Measurements from ENCODE around the gene TMEM150B. TPM values are rescaled to one million over a fixed set of nuclear protein-coding genes. Genes with fewer than 3 reads are reported as not detected.

TMEM150B gene
- polyA plus RNA-seq, 3 donors from 2014 or later: not detected

DNA sequence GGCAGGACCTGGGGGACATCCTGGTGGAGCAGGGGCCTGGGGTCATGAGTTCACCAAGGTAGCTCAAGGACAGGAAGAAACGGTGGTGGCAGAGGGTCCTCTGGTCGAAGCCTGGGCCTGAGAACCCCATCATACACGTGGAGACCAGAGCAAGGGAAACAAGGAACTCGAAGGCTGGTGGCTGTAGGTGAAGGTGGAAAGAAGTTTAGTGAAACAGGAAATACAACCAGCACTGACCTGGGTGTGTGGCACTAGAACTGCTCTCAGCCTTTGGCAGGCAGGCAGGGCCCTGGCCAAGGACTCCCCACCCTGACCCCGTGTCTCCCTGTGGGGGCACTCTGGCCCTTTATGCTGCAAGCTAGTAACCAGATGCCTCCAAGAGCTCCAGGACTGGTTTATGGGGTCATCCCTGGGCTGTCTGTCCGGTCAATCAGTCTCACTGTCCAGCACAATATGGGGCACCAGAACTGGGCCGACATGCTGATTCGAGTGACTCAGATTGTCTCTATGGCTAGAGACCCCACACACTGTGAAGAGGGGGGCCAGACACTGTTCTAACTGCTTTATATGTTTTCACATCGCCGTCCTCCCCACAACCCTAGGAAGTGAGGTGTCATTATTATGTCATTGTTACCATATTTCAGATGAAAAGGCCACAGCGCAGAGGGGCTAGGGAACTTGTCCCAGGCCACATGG is 25.6 kb upstream of the TMEM150B start:
- Mint-ChIP-seq H3K4me1 (peaks cover 17% of the 10 kb centered on the region in 2 donors), H3K36me3 (no peaks in the 10 kb centered on the region), H3K9me3 (no peaks in the 10 kb centered on the region), H3K27ac (peak overlapping the region in 1 of 6 donors; percentile 64), H3K27me3 (ENCODE audit: low read depth in 3 of 3) (peaks cover 4 to 13% (median 11%) of the 10 kb centered on the region in 3 donors), H3K4me3 (no peak overlapping the region)
- DNase-seq: no peak

DNA sequence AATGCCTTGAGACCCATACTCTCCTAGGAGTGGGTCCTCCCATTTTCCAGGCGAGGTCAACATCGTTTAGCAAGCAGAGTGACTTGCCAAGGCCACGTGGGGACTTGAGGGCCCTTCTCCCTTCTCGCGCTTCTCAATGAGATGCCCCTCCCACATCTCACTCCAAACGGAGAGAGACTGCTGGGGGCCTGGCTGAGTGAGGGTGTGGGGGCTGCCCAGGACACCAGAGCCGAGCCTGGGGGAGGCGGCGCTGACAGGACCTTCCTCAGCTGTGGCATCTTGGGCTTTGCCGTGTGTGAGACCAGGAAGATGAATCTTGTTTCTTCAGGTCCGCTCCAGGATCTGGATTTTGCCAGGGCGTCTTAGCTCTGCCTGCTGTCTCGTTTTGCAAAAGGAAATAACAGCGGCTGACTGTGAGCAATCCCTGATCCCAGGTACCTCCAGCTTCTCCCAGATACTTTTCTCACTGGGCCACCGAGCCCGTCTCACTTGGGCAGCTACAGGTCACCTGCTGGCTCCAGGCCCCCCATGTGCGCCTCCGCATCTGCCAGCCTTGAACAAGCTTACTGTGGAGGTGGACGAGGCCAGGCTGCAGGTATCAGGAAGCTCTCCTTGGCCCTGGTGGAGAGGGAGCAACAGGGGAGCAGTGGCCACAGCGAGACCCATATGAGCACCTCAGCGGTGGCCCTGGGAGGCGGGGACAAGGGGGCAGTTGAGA is 23.3 kb upstream of the TMEM150B start:
- Mint-ChIP-seq H3K36me3 (no peaks in the 10 kb centered on the region), H3K27me3 (ENCODE audit: low read depth in 3 of 3) (peaks cover 4 to 16% (median 11%) of the 10 kb centered on the region in 3 donors), H3K9me3 (no peaks in the 10 kb centered on the region), H3K4me3 (no peak overlapping the region), H3K4me1 (peaks cover 11 to 12% of the 10 kb centered on the region in 2 donors), H3K27ac (no peak overlapping the region)
- no peak for DNase-seq

DNA sequence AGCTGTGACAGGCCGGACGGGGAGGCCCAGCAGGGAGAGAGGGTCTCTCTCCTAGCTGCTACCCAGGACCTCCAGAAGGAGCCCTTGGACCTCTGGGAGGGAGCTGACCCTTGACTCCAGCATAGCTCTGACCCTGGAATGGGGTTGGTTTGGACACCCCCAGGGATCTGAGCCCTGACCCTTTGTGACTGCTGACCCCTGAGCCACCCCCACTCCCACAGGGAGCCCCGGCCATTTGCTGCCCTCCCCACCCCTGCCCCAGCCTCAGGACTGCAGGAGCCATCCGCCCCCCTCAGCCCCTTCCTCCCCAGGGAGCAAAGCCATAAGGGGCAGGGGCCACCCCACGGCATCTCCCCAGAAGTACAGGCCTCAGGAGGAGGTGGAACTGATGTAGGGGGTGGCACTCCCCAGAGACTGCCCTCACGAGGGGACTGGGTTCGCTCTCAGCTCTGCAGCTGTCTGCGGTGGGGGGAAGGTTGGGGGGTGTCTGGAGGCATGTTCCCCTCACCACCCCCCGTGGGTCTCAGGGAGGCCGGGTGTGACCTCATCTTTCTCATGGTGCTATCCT is 22.4 kb upstream of the TMEM150B start:
- no peak overlapping the region for H3K4me3 Mint-ChIP-seq
- no peaks in the 10 kb centered on the region for H3K9me3 Mint-ChIP-seq
- H3K36me3 Mint-ChIP-seq: no peaks in the 10 kb centered on the region
- no peak overlapping the region for H3K27ac Mint-ChIP-seq
- H3K4me1 Mint-ChIP-seq: peaks cover 2 to 3% of the 10 kb centered on the region in 2 donors
- H3K27me3 Mint-ChIP-seq (ENCODE audit: low read depth in 3 of 3): peaks cover 2 to 12% (median 4%) of the 10 kb centered on the region in 3 donors
- no peak for DNase-seq

DNA sequence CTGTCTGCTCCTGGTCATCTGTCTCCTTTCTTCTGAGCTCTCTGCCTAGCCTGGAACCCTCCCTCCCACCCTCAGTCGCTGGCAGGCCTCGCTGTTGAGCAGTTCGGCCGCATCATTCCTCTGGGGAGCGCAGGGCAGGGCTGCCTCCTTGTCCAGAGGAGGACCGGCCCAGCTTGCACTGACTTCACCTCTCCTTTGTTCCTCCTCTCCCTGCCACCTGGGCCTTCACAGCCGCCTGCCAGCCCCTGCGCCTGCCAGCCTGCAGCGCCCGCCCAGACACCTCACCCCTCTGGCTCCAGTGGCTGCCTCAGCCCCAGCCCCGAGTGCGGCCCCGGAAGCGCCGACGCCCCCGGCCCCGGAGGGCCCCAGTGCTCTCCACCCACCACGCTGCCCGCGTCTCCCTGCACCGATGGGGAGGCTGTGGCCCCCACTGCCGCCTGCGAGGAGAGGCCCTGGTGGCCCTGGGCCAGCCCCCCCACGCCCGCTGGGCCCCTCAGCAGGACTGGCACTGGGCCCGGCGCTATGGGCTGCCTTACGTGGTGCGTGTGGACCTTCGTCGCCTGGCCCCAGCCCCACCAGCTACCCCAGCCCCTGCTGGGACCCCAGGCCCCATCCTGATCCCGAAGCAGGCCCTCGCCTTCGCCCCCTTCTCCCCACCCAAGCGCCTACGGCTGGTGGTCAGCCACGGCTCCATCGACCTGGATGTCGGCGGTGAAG is 21.7 kb upstream of the TMEM150B start:
- peaks cover 2 to 10% (median 2%) of the 10 kb centered on the region in 3 donors for H3K27me3 Mint-ChIP-seq (ENCODE audit: low read depth in 3 of 3)
- no peaks in the 10 kb centered on the region for H3K9me3 Mint-ChIP-seq
- H3K27ac Mint-ChIP-seq: no peak overlapping the region

DNA sequence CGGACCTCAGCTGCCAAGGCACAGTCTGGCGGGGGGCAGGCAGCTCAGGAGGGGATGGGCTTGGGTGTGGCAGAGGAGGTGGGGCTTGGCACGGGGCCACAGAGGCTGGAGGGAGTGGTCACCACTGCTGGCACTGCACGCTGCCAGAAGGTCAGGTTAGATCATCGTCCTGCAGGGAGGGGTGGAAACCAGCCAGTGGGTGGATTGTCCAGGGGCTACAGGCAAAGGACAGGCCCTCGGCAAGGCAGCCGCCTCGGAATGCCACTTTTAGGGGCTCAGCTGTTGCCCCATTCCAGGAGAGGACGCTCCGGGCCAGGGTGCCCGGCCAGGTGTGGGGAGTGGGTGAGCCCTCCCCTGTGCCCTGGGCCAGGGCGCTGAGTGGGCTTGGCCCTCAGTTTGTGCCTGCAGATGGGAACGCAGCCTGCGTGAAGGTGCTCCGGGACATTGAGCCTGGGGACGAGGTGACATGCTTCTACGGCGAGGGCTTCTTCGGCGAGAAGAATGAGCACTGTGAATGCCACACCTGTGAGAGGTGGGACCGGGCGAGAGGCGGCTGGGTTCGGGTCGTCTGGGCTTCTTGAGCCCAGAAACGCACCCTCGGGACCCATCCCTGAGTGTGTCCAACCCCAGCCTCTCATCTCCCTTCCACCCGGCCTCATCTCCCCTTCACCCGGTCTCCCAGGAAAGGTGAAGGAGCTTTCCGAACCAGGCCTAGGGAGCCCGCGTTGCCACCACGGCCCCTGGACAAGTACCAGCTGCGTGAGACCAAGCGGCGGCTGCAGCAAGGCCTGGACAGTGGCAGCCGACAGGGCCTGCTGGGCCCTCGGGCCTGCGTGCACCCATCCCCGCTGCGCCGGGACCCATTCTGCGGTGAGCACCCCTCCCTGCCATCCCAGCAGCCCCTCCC is 20.9 kb upstream of the TMEM150B start:
- H3K27me3 Mint-ChIP-seq (ENCODE audit: low read depth in 3 of 3): peaks cover 0 to 7% (median 2%) of the 10 kb centered on the region in 3 donors
- H3K4me3 Mint-ChIP-seq: no peak overlapping the region
- H3K27ac Mint-ChIP-seq: no peak overlapping the region
- H3K36me3 Mint-ChIP-seq: no peaks in the 10 kb centered on the region
- no peak for DNase-seq
- H3K9me3 Mint-ChIP-seq: no peaks in the 10 kb centered on the region
- peaks cover 6 to 7% of the 10 kb centered on the region in 2 donors for H3K4me1 Mint-ChIP-seq

More for the DNA sequence above, 21.7 kb upstream of the TMEM150B start:
- H3K36me3 Mint-ChIP-seq: no peaks in the 10 kb centered on the region
- DNase-seq: no peak
- H3K4me1 Mint-ChIP-seq: peaks cover 0 to 2% of the 10 kb centered on the region in 2 donors
- no peak overlapping the region for H3K4me3 Mint-ChIP-seq

DNA sequence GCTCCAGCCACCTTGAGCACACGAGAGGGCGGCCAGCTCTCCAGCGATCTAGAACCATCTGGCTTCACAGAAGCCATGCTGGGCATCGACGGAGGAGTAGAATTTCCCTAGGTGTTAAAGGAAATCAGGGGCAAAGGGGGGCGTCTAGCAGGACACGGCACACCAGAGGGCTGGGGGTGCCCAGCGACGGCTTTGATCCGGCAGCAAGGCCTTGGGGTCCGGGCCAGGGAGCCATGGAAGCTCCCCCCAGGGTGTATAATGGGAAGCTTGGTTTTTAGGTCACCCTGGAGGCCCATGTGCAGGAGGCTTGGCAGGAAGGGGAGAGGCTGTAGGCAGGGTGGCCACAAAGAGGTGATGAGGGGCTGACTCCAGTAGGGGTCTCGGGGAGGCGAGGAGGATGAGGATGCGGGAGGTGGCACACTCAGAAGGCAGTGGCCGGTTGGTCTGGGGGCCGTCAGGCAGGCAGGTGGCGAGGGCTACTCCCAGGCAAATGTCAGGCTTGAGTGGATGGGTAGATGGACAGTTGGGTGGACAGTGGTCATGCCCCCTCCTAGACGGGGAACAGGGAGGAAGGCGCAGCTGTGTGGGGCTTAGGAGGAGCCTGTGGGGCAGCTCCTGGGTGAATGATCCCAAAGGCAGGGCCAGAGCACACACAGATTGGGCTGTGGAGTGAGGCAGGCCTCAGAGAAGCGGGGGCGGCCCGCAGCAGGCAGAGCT is 20.1 kb upstream of the TMEM150B start:
- no peak overlapping the region for H3K4me3 Mint-ChIP-seq

DNA sequence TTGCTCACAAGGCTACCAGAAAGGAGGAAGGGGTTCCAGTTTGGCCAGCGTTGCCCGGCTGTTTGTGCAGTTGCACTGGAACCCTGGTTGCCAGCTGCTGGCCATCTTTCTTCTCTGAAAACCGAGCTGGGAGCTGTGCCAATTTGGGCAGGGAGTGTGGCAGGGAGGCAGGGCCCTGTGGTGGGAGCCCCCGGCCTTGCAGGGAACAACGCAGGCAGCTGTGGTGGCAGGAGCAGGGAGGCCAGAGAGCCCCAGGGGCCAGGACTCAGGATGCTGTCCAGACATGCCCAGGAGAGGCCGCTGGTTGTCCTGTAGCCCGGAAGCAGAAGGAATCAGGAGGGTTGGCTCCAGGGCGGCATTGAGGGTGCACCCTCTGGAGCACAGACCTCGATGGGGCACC is 19.3 kb upstream of the TMEM150B start:
- no peak for DNase-seq

More for the DNA sequence above, 20.1 kb upstream of the TMEM150B start:
- Mint-ChIP-seq H3K4me1 (peaks cover 13 to 15% of the 10 kb centered on the region in 2 donors), H3K27ac (no peak overlapping the region), H3K9me3 (no peaks in the 10 kb centered on the region), H3K36me3 (no peaks in the 10 kb centered on the region), H3K27me3 (ENCODE audit: low read depth in 3 of 3) (peaks cover 0 to 7% (median 2%) of the 10 kb centered on the region in 3 donors)
- no peak for DNase-seq

DNA sequence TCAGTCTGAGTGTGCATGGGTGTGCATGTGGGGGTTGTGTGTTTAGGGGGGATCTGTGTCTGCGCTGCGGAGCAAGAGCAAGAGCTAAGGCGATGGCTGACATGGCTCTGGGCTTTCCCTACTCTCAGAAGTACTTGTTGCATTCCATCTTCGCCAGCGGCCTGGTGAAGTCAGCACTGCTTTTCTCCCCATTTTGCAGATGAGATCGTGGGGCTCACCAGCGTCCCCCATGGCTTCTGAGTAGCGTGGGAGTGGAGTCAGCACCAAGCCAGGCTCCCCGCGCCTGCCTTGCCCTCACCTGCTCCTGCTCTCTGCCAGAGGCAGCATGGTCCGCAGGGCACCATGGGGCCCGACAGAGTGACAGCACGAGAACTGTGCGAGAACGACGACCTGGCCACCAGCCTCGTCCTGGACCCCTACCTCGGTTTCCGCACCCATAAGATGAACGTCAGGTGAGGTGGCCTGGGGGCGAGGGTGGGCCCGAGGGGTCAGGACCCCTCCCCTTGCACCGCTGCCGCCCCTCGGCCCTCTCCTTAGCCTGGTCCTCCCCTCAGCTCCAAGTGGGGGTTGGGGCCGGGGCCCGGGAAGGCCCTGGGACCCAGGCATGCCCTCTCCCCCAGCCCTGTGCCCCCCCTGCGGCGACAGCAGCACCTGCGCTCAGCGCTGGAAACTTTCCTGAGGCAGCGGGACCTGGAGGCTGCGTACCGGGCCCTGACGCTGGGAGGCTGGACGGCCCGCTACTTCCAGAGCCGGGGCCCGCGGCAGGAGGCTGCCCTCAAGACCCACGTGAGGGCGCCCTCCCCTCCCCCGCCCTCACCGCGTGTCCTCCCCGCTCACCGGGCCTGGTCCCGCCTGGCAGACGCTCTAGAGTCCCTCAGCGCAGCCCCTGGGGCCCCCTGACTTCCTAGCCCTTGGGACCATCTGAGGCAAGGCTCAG is 16.7 kb upstream of the TMEM150B start:
- peak overlapping the region in 5 of 6 donors; percentile 66 to 100 (median 86) for H3K27ac Mint-ChIP-seq
- peak overlapping the region; percentile 51 to 72 (median 53) for H3K4me3 Mint-ChIP-seq
- no peak for DNase-seq
- peaks cover 27 to 34% of the 10 kb centered on the region in 2 donors for H3K4me1 Mint-ChIP-seq
- no peaks in the 10 kb centered on the region for H3K36me3 Mint-ChIP-seq
- peaks cover 19 to 29% (median 21%) of the 10 kb centered on the region in 3 donors for H3K27me3 Mint-ChIP-seq (ENCODE audit: low read depth in 3 of 3)
- no peaks in the 10 kb centered on the region for H3K9me3 Mint-ChIP-seq

More for the DNA sequence above, 19.3 kb upstream of the TMEM150B start:
- Mint-ChIP-seq H3K27ac (no peak overlapping the region), H3K9me3 (no peaks in the 10 kb centered on the region), H3K4me3 (no peak overlapping the region), H3K27me3 (ENCODE audit: low read depth in 3 of 3) (peaks cover 3 to 10% (median 3%) of the 10 kb centered on the region in 3 donors), H3K4me1 (peaks cover 19 to 24% of the 10 kb centered on the region in 2 donors), H3K36me3 (no peaks in the 10 kb centered on the region)

DNA sequence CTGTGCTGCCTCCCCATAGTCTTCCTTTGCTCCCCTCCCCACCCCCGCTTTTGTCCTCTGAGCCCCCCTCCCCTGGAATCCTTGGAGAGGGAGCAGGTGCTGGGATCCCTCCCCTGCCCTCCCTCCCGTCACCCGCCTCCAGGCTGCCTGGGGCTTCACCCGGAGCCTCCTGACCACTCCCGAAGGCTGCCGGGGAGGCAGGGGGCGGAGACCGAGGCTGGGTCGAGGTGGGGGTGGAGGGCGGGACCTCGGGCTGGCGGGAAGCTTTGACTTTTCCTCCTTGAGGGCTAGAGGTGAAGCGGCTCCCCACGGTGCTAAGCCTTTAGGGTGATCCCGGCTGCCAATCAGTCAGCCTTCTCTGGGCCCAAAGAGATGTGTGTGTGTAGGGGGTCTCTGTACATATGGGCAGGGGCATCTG is 16.0 kb upstream of the TMEM150B start:
- Mint-ChIP-seq H3K27ac (peak overlapping the region in 5 of 6 donors; percentile 93 to 100 (median 96)), H3K4me3 (peak overlapping the region; percentile 82 to 99 (median 88)), H3K9me3 (no peaks in the 10 kb centered on the region), H3K4me1 (peaks cover 27 to 34% of the 10 kb centered on the region in 2 donors), H3K27me3 (ENCODE audit: low read depth in 3 of 3) (peaks cover 19 to 29% (median 24%) of the 10 kb centered on the region in 3 donors), H3K36me3 (no peaks in the 10 kb centered on the region)
- DNase-seq: no peak

DNA sequence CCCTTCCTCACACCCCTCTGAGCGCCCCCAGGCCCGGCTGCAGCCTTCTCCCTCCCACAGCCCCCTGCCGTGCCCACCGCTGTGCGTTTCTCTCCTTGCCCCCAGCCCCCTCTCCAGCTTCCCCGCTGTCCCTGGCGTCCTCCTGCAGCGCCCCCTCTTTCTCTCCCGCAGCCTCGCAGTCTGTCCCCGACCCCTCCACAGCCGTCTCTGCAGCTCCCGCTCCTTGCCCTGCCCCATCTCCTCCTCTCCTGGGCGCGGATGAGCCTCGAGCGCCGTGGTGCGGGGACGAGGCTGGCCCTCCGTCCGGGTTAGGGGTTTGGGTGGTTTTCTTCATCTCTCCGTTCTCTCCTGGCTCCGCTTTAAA is 15.6 kb upstream of the TMEM150B start:
- H3K27ac Mint-ChIP-seq: peak overlapping the region in 5 of 6 donors; percentile 93 to 100 (median 96)
- H3K36me3 Mint-ChIP-seq: no peaks in the 10 kb centered on the region
- no peaks in the 10 kb centered on the region for H3K9me3 Mint-ChIP-seq
- H3K27me3 Mint-ChIP-seq (ENCODE audit: low read depth in 3 of 3): peaks cover 19 to 29% (median 26%) of the 10 kb centered on the region in 3 donors
- DNase-seq: no peak
- peaks cover 27 to 34% of the 10 kb centered on the region in 2 donors for H3K4me1 Mint-ChIP-seq
- H3K4me3 Mint-ChIP-seq: peak overlapping the region; percentile 82 to 99 (median 88)

DNA sequence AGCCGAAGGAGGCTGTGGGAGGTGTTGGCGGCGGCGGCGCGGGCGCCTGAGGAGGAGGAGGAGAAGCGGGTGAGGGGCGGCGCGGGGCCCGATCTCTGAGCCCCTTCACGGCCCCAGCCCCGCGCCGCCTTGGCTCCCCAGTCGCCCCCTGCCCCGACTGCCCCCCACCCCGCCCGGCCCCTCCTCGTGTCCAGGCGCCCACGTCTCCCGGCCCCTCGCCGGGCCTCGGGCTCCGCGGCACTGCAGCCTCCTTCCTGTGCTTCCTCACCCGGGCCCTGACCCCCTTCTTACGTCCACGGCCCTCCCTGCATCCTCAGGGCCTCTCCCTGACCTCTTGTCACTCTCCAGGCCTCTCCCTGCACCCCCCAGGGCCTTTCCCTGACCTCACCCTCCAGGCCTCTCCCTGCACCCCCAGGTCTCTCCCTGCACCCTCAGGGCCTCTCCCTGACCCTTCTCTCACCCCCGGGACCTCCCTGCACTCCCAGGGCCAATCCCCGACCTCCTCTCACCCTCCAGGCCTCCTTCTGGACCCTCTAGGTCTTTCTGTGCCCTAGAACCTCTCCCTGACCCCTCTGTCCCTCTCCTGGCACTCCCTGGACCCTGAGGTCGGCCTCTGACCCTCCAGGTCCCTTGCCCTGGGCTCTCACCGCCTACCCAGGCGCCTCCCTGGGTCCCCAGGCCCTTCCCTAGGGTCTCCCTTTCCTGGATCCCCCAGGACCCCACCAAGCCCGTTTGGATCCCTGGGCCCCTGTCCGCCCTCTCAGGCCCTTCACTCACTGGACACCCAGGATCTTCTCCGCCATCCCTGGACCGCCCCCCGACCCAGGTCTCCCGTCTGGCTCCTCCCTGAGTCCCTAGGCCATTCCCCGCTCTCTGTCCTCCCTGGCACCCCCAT is 15.0 kb upstream of the TMEM150B start:
- H3K9me3 Mint-ChIP-seq: no peaks in the 10 kb centered on the region
- H3K27me3 Mint-ChIP-seq (ENCODE audit: low read depth in 3 of 3): peaks cover 20 to 29% (median 22%) of the 10 kb centered on the region in 3 donors
- H3K36me3 Mint-ChIP-seq: no peaks in the 10 kb centered on the region
- H3K4me3 Mint-ChIP-seq: peak overlapping the region; percentile 92 to 99 (median 96)
- peak overlapping the region; percentile 97 to 100 (median 99) for H3K27ac Mint-ChIP-seq
- DNase-seq: no peak
- H3K4me1 Mint-ChIP-seq: peaks cover 27 to 34% of the 10 kb centered on the region in 2 donors

All from immature natural killer cell (primary cell).